GM23248 (cell line): ENCODE results near the gene PHRF1.

Experiments used
- EZH2 ChIP-seq: fragments of 200-600 bp; sonication (generic); IDR thresholded peaks from 2 replicates; pipeline ENCODE4 v1.6.1; 2018; ENCODE audit warnings: antibody characterized with exemption, mild to moderate bottlenecking; ENCODE audit not compliant: insufficient read depth, poor library complexity, severe bottlenecking
- EZH2phosphoT487 ChIP-seq: fragments of 200-600 bp; sonication (generic); IDR thresholded peaks from 2 replicates; pipeline ENCODE4 v1.6.1; 2018; ENCODE audit warnings: antibody characterized with exemption, moderate library complexity, mild to moderate bottlenecking, low read depth; ENCODE audit not compliant: insufficient read depth

- no peak for TF ChIP-seq EZH2phosphoT487
- TF ChIP-seq EZH2: no peak
Measured at GRCh38 chr11:545171-545570, 31.1 kb upstream of the PHRF1 start.
